Activated CD4-positive, alpha-beta T cell treated with anti-CD3 and anti-CD28 coated beads for 4 hours (primary cell): ENCODE results near the gene PDE5A.
A peak's percentile ranks its signal among the peaks of the same experiment; 100 is the strongest.
"Not testable (repeated sequence)": the region's sequence is repeated elsewhere in the genome, so short reads cannot be mapped to it uniquely, and the experiment has no call there.

Experiments
- DNase-seq, 2 donors: peaks; one replicate each; pipeline ENCODE4 v3.0.0-alpha.2; 2020

The PDE5A gene

DNA sequence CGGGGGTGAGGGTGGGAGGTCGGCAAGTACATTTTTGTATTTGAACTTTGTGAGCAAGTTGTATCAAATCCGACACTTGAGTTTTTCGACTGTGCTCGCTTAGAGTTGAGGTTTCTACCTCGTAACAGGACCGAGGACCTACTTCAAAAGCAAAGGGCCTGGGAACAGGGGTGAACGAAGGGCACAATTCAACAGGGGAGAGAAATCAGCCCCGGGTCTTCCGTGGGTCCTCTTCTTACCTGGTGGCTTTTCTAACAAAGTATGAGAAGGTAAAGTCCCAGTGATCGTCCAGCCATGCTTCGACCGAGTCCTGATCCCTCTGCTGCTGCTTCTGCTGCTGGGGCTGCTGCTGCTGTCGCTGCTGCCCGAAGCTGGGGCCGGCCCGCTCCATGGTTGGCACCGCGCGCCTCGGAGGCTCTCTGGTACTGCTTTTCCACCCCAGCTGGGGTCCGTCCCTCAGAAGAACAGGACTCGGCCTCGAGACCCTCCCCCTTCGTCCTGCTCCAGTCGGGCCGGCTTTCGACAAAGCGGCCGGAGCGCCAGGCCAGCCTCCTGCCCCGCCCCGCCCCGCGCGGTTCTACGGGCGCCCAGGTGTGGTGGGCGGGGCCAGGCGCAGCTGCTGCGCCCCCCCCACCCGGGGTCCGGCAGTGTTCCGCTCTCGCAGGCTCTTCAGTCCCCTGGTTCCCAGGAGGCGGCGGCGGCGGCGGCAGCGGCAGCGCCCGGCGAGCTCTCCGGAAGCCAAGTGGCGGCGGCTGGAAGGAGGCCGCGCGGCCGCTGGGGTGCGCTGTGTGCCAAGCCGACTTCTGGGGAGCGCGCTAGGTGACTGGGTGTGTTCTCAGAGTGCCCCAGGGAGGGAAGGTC, at the start of gene PDE5A:
Gene PDE5A (minus strand): TSS at position 524 of the 861 bp plus-strand sequence. CDS start 133 bp downstream, at position 391.
- peak; percentile 64 to 70 for DNase-seq

DNA sequence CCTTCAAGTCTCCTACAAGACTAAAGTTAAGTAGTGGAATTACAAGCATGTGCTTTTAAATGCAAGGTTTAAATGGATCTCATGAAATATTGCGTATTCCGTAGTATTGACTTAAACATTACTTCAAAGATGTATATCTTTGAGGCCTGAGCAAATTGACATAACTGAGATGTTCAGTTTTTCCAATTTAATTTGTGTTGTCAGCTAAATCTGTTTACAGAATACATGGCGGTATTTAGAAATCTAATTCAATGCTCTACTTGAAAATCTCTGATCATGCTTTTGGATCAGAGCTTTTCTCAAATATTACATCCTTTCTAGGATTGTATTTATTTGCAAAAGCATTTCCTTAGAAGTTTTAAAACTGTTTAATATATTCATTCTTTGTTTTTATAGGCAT, 47.5 kb upstream of the PDE5A start:
- DNase-seq = no peak

DNA sequence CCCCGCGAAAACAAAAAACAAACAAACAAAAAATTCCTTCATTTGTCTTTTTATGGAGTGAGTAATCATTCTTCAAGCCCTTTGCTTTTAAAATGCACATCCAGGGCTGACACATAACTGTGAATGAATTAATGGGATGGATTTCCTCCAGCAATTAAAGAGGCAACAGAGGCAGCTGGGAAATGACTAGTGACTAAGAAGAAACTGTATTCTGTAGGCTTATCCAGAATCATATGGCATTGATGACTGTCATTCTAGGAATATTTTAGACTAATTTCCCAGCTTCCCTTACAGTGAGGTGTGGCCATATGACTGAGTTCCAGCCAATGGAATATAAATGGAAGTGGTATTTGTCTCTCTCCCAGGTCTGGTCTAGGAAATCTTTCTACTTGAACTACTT, 46.8 kb upstream of the PDE5A start:
- no peak for DNase-seq

DNA sequence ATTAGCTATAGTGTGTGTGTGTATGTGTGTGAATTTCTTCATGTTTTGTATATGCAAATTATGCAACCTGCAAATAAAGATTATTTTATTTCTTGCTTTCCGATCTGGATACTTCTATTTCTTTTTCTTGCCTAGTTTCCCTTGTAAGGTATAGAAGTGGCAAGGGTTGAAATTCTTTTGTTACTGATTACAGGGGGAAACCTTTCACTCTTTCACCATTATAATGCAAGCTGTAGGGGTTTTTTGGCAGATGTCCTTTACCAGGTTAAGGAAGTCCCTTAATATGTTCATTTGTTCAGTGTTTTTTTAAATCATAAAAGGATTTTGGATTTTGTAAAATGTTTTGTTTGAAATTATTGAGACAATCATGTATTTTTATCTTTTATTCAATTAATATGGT, 44.3 kb upstream of the PDE5A start:
- DNase-seq = no peak

DNA sequence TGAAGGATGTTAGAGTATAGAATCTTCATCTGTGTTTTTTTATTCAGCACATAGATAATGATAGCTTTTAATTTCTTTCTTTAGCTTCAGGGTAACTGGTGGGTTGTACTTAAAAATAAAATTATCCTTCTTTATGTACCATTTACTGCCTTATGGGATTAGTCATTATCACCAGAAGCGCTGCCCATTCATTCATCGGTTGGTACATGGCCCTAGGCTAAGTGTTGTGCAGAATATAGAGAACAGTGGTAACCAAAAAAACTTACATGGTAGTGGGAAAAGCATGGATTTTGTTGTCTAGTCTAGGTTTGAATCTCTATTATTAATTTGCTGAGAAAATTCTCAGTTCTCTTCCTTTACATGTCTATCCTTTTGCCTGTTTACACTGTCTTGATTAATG, 43.5 kb upstream of the PDE5A start:
- DNase-seq = no peak

DNA sequence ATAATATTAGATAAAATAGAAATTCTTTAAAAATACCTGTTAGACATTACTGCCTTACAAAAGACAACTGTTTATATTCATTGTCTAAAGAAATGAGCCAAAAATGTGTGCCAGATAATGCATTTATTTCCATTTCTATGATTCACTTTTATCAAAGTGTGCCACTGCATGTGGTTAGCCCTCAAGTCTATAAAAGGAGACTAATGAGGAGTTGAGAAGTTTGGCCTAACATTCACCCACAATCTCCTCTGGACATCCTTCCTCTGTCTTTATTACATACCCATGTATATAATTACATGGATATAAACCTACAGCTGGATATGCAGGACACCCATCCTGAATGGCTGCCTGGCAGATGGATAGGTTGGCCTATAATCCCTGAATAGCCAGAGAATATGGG, 42.6 kb upstream of the PDE5A start:
- DNase-seq = no peak

DNA sequence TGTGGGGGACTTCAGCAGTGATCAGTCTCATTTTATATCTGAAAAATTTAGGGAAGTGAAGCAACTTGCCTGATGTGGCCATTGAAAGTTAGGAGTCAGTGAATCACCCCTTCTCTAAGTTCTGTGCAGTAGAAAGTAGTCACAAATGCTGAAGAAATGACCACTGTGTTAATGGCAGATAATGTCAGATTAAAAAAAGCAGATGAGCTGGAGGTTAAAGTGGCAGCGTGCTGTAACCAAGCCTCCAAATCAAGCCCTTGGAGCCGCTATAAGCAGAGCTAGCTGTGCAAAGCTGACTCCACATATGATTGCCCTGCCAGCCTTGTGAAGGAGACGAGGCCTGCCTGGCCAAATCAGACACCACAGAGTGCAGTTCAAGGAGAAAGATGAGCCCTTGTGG, 39.2 kb upstream of the PDE5A start:
- DNase-seq = no peak

DNA sequence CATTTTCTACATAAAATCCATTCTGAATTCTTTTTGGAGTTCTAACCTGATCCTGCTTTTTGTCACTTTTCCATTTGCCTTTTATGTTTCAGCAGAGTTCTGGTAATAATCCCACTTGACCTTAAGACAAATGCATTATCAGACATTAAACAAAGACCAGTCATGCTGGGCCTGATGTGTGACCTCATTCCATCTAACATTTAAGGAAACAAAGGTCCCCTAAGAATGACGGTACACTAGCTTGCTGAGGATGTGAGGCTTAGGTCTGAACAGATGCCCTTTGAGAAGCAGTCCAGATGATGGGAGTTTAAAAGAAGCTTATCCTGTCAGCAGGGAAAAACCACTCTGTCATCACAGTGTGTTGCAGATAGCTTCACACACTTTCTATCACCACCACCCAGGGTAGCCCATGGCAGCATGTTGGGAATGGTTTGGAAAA, 38.1 kb upstream of the PDE5A start:
- DNase-seq = no peak

DNA sequence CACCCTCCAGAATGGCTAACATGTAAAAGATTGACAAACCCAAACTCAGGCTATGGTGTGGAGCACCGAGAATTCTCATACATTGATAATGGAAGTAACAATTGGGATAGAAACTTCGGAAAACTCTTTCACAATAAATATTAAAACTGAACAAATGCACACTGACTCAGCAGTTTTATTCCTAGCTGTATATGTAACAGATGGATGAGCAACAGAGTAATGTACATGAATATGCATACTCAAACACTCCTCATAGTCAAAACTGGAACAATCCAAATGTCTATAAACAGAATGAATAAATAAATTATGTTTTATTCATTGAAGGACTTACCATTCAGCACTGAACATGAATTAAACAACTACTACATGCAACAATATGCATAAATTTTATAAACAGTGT, 37.1 kb upstream of the PDE5A start:
- DNase-seq = no peak

DNA sequence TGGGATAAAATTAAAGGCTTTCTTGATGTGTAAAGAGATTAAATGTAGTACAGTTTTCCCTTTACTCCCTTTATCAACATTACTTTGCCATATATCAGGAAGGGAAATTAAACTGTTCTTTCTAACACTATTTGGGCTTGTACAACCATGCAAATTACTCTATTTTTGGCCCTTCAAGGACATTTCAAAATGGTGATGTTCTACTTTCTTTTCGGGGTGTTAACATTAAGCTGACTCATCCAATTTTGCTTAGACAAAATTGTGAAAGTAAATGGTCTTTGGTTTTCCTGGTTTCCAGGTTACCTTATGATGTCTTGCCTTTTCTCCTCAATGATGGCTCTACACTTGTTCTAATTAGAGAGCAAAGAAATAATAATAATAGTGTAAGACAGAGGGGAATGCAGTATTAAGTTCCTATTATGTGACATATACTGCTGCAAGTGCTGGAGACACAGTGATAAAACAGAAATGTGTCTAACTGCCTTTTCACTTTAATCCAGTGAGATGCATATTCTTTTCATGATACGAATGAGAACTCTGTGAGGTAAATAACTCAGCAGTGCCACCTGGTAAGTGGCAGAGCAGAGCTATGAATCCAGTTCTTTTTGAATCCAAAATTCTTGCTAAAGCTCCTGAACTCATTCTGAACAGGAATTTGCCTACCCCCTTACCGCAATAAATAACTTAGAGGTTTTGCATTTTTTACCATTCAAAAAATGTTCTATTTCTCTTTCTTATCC, 35.7 kb upstream of the PDE5A start:
- DNase-seq = no peak

DNA sequence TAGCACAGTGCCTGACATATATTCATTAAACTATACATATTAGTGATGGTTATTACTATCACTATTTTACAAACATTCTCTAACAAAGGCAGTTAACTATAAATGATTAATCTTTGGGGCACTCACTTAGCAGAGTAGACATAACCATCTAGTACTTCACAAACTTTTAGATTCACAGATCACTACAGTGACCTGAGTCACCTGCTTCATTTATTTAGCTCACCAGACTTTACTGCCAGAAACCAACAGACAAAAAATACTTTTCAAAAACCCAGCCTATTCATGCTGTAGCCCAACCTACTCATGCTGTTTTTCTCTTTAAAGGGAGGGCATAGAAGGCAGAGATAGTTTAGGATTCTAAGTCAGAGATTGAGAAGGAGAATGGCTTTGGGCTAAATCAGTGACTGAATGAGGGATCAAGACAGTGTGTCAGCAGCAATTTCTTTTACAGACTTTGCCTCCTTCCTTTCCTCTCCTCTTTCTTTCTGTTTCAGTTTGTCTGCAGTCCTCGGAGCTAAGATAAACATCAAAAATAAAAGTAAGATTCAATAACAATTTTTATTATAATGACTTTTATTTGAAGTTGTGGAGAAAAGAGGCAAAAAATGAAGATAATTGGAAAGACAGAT, 34.7 kb upstream of the PDE5A start:
- DNase-seq = no peak

DNA sequence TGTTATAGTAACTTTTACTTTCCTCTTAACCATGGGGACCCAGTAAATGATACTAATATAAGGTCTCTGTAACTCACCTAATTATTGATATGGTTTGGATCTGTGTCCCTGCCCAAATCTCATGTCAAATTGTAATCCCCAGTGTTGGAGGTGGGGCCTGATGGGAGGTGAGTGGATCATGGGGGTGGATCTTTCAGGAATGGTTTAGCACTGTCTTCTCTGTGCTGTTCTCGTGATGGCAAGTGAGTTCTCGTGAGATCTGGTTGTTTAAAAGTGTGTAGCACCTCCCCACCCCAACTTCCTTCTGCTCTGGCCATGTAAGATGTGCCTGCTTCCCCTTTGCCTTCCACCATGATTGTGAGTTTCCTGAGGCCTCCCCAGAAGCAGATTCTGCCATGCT, 34.0 kb upstream of the PDE5A start:
- DNase-seq = not testable (repeated sequence)

DNA sequence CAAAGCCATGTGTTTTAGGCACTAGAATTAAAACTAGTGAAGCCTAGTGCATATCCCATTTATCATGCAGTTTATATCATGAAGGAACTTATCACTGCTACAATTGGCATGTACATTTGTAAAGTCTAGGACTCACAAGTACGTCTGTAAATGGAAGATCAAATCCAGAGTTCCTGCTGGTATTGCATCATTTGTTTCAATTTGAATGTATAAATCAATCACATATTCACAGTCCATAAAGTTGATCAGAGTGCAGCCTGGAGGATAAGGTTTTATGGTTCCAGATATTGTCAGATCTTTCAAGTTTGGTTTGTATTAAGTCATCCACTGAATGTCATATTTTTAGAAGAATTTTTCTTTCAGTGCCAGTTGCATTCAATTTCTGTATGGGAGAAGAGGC, 32.6 kb upstream of the PDE5A start:
- DNase-seq = no peak

DNA sequence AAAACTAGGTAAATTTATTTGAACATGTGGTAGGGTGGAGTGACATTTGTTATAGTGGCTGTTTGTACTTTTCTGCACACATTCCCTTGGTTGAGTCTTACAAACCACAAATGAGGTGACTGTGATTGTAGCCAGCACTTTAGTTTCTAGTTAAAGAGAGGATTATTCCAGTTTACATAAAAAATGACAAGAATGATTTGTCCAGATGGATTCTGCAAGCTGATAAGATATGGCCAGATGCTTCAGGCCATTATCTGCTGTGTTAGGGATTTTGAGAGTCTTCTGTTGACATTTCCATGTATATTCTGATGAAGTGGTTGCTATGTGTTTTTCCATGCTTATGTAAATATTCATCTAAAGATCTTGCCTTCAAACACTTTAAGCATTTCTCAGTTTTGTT, 31.0 kb upstream of the PDE5A start:
- no peak for DNase-seq

DNA sequence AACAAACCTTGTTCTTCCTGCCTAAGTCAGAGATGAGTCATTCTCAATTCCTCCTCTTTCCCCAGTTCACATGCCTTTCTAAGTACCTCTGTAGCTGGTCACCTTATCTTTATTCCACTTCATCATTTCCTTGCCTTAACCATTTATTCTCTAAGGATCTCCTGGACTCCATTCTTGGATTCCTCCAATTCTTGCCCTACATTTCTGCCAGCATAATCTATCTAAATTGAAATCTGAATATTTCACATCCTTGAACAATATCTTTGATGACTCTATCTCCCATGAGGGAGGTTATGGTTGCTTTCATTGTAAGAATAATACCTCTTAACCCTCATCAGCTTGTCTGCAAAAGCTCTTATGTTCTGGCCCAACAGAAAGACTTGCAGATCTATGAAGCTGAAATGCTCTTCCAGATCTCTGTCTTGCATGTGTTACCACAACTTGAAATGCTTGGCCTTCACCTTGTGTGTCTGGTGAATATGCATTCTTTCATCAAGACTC, 28.6 kb upstream of the PDE5A start:
- DNase-seq = no peak

DNA sequence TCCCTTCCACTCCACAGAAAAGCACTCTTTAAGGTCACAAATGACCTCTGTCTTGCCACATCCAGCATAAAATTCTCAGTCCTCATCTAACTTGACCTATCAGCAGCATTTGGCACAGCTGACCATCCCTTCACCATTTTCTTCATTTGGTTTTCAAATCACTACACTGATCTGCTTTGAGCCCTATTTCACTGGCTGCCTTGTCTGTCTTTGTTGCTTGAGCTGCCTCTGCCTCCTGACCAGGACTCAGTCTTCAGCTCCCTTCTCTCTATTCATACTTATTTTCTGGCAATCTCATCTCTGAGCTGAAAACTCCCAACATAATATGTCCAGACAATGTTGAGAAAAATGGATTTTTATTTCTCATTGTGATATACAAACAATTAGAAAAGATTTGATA, 27.7 kb upstream of the PDE5A start:
- no peak for DNase-seq

DNA sequence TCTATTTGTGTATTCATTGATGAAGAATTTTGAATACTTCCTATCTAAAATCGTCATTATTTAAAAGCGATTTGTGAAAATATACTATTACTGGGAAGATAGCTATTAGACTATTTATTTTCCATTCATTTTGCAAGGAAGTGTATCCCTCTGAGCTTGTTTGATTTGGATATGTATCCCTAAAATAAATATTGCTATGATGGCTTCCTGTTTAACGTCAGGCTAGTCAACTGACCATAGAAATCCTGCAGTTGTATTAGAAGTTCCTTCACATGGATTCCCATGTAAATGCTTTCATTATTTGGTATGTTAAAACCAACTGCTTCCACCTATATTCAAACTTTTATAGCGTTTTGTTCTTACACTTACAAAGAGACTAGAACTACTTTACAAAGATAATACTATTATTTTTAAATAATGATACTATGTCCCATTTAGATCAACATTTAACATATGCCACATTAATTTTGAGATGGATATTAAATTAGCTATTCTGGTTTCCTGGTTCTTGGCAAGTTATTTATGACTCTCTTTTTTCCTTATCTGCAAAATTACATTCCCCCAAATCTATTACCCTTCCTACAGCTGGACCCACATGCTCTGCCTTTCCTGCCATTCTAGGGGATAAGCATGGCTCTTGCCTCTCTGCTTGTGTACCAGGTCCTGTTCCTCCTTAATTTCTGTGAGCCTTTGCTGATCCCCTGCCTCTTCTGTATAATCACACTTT, 26.7 kb upstream of the PDE5A start:
- DNase-seq = no peak

DNA sequence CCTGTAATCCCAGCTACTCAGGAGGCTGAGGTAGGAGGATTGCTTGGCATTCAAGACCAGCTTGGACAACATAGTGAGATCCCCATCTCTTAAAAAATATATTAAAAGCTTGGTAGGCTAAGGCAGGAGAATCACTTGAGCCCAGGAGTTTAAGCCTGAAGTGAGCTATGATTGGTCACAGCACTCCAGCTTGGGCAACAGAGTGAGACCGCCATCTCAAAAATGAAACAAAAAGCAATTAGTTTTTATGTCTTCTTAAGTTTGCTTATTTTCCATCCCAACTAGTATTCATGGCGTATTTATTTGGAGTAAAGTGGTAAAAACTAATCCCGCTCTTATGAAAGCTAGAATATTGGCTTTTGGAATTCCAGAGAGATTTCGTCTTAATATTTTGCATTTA, 25.4 kb upstream of the PDE5A start:
- no peak for DNase-seq

DNA sequence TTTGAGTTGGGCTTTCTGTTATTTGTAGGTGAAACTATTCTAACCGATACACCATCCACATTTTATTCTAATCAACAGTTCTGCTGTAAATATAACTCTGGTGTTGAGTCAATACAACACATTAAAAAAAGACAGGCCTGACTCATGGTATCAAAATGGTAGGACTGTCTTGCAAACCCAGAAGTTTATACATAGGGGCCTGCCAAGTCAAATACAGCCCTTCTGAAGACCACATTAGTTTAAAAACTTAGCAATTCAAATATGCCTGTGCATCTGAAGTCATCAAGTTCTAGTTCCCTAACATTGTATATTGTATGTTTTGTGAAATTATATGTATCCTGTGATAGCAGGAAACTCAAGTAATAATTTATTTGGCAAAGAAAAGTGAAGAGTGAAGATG, 24.4 kb upstream of the PDE5A start:
- DNase-seq = no peak

DNA sequence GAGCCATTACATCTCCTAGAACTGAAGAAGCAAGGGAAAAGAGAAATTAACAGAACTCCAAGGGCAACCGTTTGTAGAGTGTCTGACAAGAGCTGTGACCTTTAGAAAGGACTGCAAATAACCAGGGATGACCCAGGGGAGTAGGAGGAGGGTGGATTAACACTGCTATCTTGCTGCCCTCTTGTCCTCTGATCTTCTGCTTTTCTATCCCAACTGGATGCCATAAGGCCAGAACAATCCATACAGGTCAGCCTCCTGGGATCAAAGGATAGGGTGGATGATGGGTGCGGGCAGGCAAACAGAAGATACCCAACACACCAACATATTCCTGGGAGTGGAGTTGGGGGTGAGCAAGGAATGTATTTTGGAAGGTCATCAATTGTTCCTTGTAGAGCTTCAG, 19.8 kb upstream of the PDE5A start:
- DNase-seq = no peak

DNA sequence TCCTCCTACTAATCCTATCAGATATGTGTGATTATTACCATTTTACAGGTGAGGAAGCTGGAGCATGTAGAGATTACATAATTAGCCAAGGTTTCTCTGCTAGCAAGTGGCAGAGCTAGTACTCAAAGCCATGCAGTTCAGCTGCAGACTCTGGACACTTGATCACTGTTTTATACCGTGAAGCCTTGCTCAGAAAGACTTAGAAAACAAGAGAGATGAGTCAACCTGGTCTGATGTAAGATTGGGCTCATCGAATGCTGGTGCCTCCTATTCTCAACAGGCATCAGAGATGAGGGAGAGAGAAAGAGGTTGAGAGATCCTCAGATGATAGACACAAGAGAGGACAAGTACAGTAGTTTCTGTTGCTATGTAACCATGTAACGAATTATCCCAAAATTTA, 19.0 kb upstream of the PDE5A start:
- DNase-seq = no peak

DNA sequence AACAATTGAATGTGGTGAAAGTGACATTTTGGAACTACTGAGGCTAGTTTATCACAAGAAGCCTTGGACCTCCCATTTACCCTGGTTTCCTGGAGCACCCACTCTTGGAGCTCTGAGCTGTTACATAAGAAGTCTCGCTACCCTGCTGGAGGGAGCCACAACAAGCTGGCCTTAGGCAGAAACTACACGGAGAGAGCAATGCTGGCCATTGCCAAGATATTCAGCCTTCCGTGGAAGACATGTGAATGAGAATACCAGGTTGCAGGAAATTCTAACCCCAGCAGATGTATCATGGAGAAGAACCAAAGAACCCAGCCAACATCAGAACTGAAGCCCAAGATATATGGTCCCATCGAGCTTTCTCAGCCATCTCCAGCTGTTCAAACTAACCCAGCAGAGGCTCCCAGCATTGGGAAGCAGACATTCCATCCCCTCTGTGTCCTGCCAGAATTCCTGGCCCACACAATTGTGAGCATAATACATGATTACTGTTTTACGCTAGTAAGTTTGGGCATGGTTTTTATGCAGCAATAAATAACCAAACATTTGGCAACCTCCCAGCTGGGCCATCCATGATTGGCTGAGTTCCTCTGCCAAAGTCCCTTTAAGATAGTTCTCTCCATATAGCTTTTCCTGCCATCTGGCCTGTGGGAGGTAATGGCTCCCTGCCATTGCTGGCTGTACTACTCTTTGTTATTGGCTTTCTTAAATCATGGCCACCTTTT, 17.9 kb upstream of the PDE5A start:
- DNase-seq = no peak
